GM19035 (cell line): Measurements from ENCODE around the gene CAMSAP1.

Experiments used
- ATAC-seq: cut with Tn5 transposase; IDR thresholded peaks from one replicate; pipeline ENCODE4 v1.9.1; 2021; ENCODE audit not compliant: unreplicated experiment

CAMSAP1 gene

DNA sequence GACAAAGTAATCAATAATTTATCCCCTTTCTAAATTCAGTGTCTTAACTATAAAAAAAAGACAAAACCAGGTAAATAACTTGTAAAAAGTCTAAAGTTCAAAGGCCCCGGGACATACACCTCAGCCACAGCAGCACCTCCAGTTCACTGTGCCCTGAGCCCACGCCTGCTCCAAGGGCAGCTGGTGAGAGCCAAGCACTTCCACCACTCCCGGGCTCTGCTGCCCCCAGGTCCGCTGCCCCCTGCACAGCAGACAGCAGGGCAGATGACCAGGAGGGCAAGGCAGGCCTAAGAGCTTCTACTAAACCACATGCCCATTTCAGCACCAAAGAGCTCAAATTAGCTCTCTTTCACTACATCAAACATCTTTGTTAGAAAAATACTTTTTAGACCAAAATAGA is 91.9 kb downstream of the CAMSAP1 start:
- no peak for ATAC-seq

DNA sequence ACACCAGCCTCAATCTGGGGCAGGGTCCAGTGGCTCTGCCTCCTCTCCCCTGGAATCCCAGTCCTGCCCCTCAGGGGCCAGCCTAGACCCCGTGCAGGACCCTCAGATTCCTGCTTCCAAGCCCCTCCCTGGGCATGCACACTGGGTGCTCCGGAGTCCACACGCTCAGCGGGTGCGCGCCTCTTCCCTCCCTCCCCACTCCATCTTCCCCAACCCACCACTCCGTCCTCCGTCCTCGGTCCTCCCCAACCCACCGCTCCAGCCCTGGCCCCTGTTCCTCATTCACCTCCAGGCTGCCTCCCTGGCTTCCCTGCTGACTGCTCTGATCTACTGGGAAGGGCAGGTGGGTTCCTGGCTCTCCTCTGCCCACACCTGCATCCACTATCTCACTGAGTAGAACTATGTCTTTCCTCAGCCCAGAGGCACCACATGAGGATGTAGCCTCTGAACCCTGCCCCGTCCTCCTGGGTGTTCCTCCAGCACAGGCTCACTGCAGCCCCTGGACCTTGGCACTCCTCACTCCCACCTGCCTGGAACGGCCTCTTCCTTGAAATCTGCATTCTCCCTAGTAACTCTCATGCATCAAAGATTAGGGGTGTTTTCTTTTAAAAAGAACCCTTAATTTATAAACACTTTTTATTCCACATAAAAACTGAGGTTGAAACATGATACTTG is 92.8 kb downstream of the CAMSAP1 start:
- no peak for ATAC-seq

DNA sequence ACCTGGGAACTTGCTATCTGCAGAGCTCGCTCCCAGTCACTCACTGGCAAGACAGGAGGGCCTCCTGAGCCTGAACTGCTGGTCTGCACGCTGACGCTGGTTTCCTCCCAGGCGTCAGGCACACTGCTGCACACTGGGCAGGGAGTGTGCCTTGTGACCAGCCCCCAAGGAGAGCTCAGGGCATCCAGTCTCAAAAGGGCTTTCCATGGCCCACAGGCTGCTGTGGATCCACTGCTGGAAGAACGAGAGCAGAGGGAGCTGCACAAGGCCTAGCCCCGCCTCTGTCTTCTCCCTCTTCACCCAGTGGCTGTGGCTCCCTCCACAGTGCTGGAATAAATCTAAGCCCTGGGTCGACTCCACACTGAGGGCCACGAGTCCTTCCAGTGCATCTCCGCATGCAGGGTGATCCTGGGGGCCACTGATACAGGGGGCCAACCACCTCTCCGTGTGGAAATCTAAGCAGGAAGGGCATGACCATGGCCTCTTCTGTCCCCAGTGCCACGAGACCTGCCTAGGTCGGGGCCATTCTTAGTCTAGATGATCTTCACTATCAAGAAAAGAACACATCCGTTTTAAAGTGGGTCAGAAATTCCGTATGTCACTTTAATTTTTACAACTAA is 93.6 kb downstream of the CAMSAP1 start:
- no peak for ATAC-seq

DNA sequence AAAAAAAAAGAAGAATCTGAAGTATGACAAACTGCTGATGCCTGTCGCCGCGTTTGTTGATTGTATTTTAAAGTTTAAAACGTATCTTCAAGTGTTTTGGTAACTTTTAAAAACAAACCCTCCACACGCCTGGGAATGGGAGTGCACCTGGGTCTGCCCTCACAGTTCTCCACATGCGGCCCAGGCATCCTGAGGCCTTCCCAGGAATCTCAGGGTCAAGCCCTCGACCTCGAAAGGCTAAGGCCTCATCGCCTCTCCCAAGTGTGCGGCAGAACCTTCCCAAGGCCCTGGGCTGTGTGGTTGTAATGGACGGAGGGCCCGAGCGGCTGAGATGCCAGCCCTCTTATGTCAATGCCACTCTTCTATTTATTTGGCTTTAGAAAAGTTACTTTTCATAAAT is 94.4 kb downstream of the CAMSAP1 start:
- ATAC-seq, result no peak

DNA sequence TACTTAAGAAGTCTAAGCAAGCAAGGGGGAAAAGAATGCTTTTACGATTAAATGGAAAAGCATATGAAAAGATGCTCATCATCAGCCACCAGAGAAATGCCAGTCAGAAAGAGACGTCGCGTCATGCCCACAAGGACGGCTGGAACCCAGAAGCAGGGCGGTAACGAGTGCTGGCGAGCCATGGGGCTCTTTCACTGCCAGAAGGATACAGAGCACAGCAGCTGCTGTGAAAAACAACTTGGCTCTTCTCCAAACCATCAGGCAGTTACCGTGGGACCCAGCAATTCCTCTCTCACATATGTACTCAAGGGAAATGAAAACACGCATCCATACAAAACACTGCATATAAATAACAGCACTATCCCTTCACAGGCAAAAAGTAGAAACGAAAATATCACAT is 95.5 kb downstream of the CAMSAP1 start:
- ATAC-seq, result no peak

DNA sequence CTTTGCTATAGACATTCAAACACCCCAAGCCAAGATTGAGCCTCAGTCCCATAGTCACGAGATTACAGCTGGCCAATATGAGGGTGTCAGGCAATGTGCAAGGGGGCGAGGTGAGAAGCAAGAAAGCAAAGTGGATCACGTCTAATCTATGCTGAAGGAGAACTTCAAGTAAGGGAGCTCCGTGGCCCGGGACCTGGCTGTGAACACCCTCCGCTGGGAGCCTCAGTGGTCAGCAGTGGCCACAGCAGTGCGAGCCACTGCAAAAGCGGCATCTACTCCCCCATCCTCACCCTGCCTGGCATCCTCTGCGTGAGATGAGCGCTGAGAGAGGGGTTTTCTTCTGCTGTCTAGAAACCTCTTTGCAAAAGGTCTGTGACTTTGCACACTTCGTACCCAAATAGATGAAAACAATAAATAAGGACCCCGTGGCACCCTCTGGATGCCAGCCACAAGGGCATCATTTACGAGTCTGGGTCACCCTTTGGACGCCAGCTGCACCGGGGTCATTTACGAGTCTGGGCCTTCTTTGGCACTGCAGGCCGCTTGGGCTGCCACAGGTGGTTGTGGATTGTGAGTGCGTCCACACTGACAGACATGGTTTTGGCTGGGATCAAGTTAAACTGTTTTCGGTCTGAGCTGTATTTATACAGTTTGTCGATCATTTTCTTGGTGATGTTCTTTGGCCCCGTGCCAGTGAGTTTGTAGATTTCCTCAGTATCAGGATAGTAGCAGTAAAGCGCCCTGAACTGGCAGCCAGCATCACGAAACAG is 96.4 kb downstream of the CAMSAP1 start:
- ATAC-seq, result no peak

DNA sequence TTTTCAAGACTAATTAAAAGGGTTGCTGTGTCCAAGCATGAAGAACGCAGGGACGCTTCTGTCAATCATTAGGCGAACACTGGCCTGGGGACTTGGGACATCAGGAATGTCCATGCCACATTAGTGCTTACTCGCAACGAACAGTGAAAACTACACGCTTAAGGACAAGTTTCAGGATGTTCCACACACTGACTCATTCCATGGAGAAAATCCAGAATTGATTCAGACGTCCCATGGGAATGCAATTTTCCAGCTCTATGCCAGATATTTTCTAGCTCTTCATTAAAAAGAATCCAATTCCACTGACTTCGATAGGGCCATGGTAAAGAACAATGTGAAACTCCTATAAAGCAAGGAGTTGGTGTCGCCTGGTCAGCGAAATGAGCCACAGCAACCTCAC is 98.2 kb downstream of the CAMSAP1 start:
- ATAC-seq, result no peak

DNA sequence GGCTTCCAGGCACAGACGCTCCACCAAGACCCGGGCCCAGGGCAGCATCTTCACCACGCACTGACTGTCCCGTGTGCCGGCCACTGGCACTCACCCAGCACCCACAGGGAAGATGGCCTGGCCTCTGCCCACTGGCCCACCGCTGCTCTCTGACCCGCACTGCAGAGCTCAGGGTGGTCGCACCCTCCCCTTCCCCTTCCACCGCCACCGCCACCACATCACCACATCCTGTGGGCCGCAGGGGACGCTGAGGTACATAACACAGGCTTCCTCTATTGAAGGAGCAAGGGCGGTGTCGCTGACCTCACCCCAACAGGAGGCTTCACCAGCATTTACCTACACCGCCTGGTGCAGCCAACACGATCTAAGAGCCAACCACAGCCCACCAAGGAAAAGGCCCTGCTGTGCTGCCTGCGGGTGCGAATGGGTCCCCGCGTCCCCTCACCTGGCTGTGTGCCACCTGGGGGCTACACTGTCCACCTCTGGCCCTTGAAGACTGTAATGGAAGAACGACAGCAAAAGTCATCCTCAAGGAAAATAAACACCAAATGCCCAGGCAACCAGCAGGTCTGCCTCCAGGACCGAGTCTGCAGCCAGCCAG is 101.8 kb downstream of the CAMSAP1 start:
- ATAC-seq, result no peak

DNA sequence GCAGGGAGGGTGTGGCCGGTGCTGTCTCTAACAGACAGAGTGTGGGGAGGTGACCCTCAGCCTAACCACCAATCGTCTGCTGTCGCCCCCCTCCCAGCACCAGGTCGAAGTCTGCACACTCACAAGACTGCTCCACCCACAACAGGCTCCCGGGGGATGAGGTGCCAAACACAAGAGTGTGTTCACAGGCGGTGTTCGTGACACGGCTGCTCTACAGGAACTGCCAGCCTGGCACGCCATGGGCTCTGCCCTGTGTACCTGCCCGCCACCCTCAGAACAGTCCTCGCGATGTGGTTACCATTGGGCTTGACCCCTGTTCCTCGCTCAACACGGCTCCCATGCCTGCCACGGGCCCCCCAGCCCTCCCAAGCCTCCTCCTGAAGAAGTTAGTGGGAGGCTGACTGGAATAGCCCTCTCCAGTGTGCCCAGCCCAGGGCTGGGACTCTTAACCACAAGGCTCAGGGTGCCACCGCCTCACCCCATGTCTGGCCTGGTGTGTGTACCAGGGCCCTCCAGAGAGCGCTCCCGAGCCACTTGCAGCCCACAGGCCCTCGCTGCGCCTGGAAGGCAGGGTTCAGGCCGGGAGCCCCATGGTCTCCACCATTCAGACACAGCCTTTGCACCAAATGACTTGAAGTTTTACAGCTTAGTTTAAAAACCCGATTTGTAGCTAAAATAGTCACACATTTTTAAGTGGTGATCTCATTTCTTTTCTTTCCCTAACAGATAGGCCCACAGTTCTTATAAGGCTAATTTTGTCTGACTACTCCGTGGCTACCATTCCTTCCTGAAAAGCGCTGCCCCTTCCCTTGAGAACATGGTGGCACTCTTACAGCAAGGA is 102.5 kb downstream of the CAMSAP1 start:
- no peak for ATAC-seq

DNA sequence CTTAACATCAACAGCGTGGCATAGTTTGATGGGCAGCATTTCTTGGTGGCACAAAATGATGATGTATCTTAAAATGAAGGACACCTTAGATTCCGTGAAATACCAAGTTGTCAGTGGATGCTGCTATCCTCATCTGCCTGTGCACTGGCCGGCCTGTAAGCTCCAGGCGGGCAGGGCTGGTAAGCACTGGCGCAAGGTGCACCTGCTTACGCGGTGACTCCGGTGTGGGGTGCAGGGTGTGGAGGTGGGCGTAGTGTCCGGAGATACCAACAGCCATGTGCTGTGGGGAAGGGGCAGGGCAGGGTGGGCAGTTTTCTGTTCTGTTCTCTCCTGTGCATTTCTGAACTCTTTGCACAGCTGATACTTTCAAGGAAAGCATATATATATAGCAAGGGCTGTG is 103.9 kb downstream of the CAMSAP1 start:
- no peak for ATAC-seq

DNA sequence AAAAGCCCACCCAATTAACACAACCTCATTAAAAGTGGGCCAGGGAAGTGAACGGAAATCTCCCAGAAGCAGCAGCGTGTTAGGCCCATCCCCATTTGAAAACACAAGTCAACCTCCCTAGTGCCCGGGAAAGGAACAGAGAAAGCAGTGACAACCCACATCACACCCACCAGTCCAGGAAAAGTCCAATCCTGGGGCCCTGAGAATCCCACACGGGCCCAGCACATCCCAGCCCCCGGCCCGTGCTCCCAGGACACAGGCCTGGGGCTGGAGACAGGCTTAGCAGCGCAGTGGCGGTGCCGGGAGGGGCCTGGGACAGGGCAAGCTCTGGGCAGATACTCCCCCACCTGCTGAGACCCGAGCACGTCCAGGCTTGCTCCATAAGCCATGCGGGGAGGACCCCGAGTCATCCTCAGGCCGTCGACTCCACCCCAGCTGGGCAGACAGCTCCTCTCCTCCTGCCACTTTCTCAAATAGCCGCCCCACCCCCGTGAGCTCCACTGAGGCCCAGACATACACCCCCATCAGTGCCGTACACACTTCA is 104.4 kb downstream of the CAMSAP1 start:
- ATAC-seq, result no peak

DNA sequence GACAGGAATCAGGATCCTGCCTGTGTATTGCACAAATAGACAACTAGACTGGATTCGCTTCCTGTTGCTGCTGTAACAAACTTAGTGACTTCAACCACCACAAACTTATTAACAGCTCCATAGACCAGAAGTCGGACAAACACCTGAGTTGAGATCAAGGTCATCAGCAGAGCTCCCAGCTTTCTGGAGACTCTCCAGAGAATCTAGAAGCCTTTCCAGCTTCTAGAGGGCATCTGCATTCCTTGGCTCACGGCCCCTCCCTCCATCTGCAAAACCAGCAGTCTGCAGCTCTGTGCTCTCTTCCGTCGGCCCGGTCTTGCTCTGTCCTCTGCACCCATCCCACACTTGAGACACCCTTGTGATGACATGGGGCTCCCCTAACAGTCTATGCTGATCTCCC is 106.3 kb downstream of the CAMSAP1 start:
- no peak for ATAC-seq

DNA sequence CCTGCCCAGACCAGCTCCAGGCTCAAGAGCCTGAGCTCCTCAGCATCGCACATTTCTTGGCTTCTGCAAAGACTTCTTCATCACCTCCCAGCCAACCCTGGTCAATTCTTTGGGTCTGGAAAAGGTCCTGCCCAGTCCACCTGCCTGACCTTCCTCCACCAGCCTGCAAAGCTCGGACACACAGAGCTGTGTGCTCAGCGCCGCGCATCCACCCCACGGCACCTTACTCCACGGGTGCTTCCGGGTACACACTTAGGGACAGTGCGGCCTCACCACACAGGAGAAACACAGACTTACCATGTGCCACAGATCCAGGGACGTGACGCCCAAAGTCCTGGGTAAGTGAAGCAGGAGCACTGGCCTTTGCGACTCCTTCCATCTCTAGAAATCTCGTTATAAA is 108.1 kb downstream of the CAMSAP1 start:
- ATAC-seq, result no peak

DNA sequence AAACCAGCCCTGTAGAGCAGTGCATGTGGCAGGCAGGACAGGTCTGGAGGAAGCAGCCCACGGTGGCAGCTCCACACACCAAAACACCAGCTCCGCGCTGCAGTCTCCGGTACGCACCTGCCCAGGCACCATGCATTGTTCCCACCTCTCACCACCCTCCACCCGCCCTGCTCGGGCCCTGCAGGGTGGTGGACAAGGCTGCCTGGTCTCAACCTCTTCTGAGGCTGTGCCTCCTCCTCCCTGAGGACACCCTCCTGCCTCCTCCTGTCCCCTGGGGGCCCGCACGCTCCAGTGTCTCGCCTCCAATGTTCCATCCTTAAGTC is 109.1 kb downstream of the CAMSAP1 start:
- no peak for ATAC-seq

DNA sequence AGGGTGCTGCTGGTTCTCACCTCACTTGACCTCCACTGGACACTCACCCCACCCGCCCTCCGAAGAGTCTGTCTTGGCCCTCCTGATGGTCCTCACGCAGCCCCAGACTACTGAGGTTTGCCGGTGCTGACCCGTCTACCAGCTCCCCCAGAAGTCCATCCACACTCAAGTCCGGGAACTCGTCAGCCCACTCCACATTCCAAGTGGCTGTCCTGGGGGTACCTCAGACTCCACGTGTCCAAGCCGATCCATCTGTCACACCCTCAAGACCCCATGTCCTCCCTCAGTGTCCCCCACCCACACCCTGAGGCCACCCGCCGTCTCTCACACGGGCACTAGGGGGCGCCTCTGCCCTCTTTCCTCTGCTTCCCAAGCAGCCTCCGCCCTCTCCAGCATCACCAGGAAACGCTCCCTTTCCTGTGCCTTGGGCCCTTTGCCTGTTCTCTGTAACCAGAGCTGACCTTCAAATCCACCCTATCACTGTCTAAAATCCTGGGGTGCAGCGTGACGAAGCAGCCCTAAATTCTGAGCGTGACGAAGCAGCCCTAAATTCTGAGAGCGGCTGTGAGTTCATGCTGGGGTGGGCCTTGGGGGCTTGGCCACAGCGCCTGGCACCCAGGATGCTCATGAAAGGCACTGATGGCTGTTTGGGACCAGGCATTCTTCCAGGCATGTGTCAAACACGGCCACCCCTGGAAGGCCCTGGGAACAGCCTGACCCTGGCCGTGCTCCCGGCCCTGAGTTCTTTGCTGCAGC is 109.7 kb downstream of the CAMSAP1 start:
- ATAC-seq, result no peak

DNA sequence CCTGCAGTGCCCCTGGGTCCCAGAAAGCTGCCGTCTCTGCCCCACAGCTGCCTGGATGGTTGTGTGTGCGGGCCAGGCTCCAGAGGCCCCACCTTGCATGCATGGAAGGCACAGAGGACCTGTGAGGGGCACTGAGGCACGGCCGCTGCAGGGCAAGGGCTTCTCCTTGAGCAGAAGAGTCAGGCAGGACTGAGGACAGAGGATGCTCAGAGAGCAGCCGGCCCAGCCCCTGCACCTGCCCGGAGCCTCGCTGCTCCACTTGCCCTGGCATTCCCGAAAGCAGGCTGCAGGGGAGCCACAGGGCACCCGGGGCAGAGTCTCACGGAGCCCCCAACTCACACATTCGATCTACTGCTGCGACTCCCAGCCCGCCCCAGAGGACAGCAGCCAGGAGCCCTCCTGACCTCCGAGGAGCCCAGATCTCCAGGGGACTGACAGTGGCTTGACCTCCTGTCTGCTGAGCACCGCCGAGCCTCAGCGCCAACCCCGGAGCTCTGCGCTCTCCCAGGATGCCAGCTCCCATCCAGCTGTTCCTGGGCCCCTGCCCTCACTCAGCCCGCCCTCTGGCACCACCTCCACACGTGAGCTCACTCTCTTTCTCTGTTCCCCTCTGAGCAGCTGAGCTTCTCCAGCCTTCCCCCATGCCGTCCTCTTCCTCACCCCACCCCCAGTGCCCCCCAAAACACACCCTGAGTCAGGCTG is 110.4 kb downstream of the CAMSAP1 start:
- no peak for ATAC-seq

DNA sequence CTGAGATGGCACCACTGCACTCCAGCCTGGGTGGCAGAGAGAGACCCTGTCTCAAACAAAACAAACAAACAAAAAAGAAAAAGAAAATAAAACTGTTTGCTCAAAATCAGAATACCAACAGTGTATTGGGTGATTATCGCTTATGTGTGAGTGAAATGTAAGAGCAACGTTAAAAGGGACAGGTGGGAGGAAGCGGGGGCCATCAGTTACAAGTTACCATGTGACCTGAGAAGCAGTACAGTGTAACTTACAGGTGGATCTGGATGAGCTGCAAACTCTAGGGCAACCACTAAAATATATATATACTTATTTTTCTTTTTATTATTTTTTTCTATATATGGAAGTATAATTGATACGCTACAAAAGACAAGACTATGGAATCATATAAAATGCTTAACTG is 112.0 kb downstream of the CAMSAP1 start:
- no peak for ATAC-seq

DNA sequence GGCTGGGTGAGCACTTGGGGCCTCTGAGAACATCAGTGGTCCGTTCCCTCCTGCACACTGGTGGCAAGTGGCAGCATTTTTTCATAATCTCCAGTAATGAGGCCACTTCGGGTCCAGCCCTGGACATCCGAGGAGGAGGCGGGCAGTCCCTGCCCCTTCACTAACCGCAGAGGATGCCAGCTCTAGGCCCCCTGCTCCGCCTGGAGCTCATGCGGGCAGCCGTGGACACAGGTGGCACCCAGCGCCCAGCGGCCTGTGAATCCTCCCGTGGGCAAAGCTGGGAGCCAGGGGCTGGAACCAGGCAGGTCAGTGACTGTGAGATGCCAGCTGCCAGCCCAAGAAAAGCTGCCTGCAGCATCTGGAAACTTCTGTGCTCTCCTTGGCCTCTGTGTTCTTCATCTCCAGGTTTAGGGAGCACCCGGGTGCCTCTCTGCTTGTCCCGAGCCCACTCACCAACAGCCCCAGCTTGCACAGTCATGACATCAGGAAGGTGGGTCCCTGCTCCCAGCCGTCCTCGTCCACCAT is 112.9 kb downstream of the CAMSAP1 start:
- ATAC-seq, result no peak

DNA sequence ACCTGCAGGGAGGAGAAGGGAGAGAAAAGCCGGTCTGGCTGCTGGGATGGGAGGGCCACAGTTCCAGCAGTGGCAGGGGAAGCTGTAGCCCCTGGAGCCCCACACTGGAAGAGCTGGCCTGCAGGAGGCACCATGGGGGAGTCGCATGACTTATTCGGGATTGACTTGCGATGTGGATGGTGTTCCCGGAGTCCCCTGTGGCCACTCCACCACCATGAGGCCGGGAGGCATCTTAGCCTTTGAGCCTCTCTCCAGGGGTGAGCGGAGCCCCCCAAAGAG is 113.3 kb downstream of the CAMSAP1 start:
- no peak for ATAC-seq
